ENCODE data around the gene COL25A1.

- TF ChIP-seq CTCF (IDR thresholded peaks at IDR 0.05; ENCODE audit: insufficient read depth, low read depth, low read length) (no peak), EZH2 (IDR thresholded peaks at IDR 0.05; ENCODE audit: insufficient read depth, low read length) (no peak)
Observed at GRCh38 chr4:109052821-109053220, 249.6 kb downstream of the COL25A1 start.

All from astrocyte (in vitro differentiated cells and primary cell).